GM12878 (cell line): ENCODE data around the gene STARD13. TPM values are rescaled to one million over a fixed set of nuclear protein-coding genes. Genes with fewer than 3 reads are reported as not detected.

Experiments used
- E2F4 ChIP-seq: IDR thresholded peaks from 2 replicates; pipeline ENCODE4 v1.6.1; 2012; ENCODE audit warnings: low read depth, low read length, improper control_type of control experiment
- GATAD2B ChIP-seq: fragments of 450-650 bp; conservative IDR thresholded peaks from 2 replicates; pipeline ENCODE4 v1.6.1; 2017; ENCODE audit warnings: low read depth, mild to moderate bottlenecking, moderate library complexity
- JUNB ChIP-seq: IDR thresholded peaks from 2 replicates; pipeline ENCODE4 v1.6.1; 2016; ENCODE audit warnings: antibody characterized with exemption, mild to moderate bottlenecking
- KAT2A ChIP-seq: conservative IDR thresholded peaks from 2 replicates; pipeline ENCODE4 v1.6.1; 2011; ENCODE audit warnings: low read depth, low read length; ENCODE audit not compliant: control insufficient read depth
- MTA3 ChIP-seq: IDR thresholded peaks from 2 replicates; pipeline ENCODE4 v1.6.1; 2012; ENCODE audit warnings: low read length, inconsistent platforms, borderline replicate concordance
- POLR2AphosphoS2 ChIP-seq: IDR thresholded peaks from 2 replicates; pipeline ENCODE4 v1.6.1; 2011; ENCODE audit warnings: low read depth, mild to moderate bottlenecking, low read length, improper control_type of control experiment, moderate library complexity
- RB1 ChIP-seq: fragments of 450-650 bp; formaldehyde crosslinking; IDR thresholded peaks from 2 replicates; pipeline ENCODE4 v1.6.1; 2017; ENCODE audit warnings: mild to moderate bottlenecking, borderline replicate concordance
- SIN3A ChIP-seq: IDR thresholded peaks from 2 replicates; pipeline ENCODE4 v1.6.1; 2012; ENCODE audit warnings: low read depth, low read length, improper control_type of control experiment
- SP1 ChIP-seq: IDR thresholded peaks from one replicate; pipeline ENCODE4 v1.6.1; 2011; ENCODE audit warnings: low read depth, low read length
- SREBF2 ChIP-seq: IDR thresholded peaks from 2 replicates; pipeline ENCODE4 v1.6.1; 2012; ENCODE audit warnings: mild to moderate bottlenecking, low read length
- STAT1 ChIP-seq: fragments of 450-650 bp; conservative IDR thresholded peaks from 2 replicates; pipeline ENCODE4 v1.6.1; 2014; ENCODE audit warnings: antibody characterized with exemption, mild to moderate bottlenecking
- TARDBP ChIP-seq: IDR thresholded peaks from 2 replicates; pipeline ENCODE4 v1.6.1; 2016; ENCODE audit warnings: borderline replicate concordance
- TCF12 ChIP-seq: IDR thresholded peaks from 2 replicates; pipeline ENCODE4 v1.6.1; 2011; ENCODE audit warnings: low read depth, mild to moderate bottlenecking, low read length
- WRNIP1 ChIP-seq: IDR thresholded peaks from 2 replicates; pipeline ENCODE4 v1.6.1; 2011; ENCODE audit warnings: low read depth, low read length, improper control_type of control experiment, borderline replicate concordance
- ZBTB11 ChIP-seq: fragments of 450-650 bp; formaldehyde crosslinking; IDR thresholded peaks from 2 replicates; pipeline ENCODE4 v1.5.0; 2022; ENCODE audit warnings: mild to moderate bottlenecking, missing genetic modification characterization
- ZSCAN29 ChIP-seq: fragments of 450-650 bp; IDR thresholded peaks from 2 replicates; pipeline ENCODE4 v1.6.1; 2017; ENCODE audit warnings: mild to moderate bottlenecking, moderate library complexity
- polyA plus RNA-seq, 11 experiments: library from polyadenylated mRNA; depleted of rRNA in 4 of 11; unstranded in 6 of 11; stranded (reverse) in 5 of 11; fragments of >200 nt; fragmentation: Nextera tagmentation in 4 of 11; fragmentation: Illumina TruSeq in 1 of 11; extraction: Ambion mirVana in 4 of 11; extraction: Trizol in 1 of 11; gene quantifications; 1 replicate in 1 of 11; 2 replicates in 10 of 11; pipeline versions ENCODE4 v1.2.1 to v1.2.3, GENCODE V29; 2011 to 2016; ENCODE audit warnings: inconsistent platforms in 2 of 11, missing spikeins in 2 of 11, low read depth in 1 of 11
- total RNA-seq, 4 experiments: library from RNA; depleted of rRNA in 3 of 4; stranded (reverse); fragments of >200 nt in 3 of 4; fragmentation: Illumina TruSeq in 1 of 4; extraction: Trizol in 1 of 4; gene quantifications; 2 replicates each; pipeline versions ENCODE4 v1.2.1 to v1.2.3, GENCODE V29; 2013 to 2021
- TF ChIP-seq, protein P1 (sequence below): fragments of 150-350 bp; IDR thresholded peaks from 2 replicates; pipeline ENCODE4 v1.6.1; 2016; ENCODE audit warnings: low read depth, low read length
- TF ChIP-seq, protein P2 (sequence below): fragments of 450-650 bp; IDR thresholded peaks from 2 replicates; pipeline ENCODE4 v1.6.1; 2014; ENCODE audit warnings: mild to moderate bottlenecking
- TF ChIP-seq, protein P3 (sequence below): fragments of 450-650 bp; conservative IDR thresholded peaks from 2 replicates; pipeline ENCODE4 v1.6.1; 2017; ENCODE audit warnings: mild to moderate bottlenecking, moderate library complexity

The STARD13 gene
- total and polyA plus RNA-seq, 10 of the 15 experiments (the other 5 are each of a cell fraction or from before 2014, with no cell fraction given): 4.0 to 41.6 (median 10.1) TPM

DNA sequence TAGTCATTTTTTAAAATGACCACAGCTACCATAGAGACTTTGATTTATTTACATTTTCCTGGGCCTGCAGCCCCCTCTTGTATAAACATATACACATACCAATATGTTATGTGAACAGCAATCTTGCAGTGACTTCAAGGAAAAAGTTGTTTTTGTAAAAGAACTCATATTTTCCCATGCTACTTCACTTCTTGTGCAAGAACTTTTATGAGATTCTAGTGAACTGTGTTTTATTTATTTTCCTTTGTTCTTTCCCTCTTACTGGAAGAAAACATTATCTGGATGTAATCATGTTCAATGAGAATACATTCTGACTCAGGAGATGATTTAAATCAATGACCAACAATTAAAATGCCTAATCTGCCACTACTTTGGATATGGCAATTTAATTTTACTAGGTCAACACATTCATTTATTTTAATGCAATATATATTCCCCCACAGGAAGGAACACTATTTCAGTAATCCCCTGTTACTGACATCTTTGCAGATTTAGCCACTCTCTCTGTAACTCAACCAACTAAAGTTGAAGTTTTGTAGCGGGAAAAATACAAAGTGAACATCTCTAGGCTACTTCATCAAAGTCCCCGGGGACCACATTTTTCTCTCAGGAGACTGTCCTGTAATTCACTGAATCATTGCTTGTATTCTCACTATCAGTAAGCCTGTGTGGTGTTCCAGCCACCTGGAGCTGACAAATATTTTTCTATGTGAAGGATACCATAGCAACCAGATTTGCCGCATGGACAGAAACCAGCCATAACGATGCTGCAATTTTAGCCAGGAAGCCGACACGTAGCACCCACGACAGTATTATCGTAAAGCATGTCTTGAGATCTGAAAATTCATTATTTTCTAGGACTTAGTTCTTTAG is 90.5 kb downstream of the STARD13 start (continued):
- TF ChIP-seq ZBTB11 (CRISPR knock-in tag) (no peak), GATAD2B (peak; percentile 99), E2F4 (no peak), SREBF2 (no peak), SP1 (no peak), KAT2A (no peak), POLR2AphosphoS2 (no peak), WRNIP1 (no peak), RB1 (peak; percentile 100; the same call in 1 of the 2 replicates), SIN3A (no peak), STAT1 (peak; percentile 72; the same call in 1 of the 2 replicates), JUNB (peak; percentile 91), TCF12 (peak; percentile 96), MTA3 (no peak), ZSCAN29 (no peak), TARDBP (no peak)
- TF ChIP-seq, protein P1, sequence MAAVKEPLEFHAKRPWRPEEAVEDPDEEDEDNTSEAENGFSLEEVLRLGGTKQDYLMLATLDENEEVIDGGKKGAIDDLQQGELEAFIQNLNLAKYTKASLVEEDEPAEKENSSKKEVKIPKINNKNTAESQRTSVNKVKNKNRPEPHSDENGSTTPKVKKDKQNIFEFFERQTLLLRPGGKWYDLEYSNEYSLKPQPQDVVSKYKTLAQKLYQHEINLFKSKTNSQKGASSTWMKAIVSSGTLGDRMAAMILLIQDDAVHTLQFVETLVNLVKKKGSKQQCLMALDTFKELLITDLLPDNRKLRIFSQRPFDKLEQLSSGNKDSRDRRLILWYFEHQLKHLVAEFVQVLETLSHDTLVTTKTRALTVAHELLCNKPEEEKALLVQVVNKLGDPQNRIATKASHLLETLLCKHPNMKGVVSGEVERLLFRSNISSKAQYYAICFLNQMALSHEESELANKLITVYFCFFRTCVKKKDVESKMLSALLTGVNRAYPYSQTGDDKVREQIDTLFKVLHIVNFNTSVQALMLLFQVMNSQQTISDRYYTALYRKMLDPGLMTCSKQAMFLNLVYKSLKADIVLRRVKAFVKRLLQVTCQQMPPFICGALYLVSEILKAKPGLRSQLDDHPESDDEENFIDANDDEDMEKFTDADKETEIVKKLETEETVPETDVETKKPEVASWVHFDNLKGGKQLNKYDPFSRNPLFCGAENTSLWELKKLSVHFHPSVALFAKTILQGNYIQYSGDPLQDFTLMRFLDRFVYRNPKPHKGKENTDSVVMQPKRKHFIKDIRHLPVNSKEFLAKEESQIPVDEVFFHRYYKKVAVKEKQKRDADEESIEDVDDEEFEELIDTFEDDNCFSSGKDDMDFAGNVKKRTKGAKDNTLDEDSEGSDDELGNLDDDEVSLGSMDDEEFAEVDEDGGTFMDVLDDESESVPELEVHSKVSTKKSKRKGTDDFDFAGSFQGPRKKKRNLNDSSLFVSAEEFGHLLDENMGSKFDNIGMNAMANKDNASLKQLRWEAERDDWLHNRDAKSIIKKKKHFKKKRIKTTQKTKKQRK: no peak
- TF ChIP-seq, protein P2, sequence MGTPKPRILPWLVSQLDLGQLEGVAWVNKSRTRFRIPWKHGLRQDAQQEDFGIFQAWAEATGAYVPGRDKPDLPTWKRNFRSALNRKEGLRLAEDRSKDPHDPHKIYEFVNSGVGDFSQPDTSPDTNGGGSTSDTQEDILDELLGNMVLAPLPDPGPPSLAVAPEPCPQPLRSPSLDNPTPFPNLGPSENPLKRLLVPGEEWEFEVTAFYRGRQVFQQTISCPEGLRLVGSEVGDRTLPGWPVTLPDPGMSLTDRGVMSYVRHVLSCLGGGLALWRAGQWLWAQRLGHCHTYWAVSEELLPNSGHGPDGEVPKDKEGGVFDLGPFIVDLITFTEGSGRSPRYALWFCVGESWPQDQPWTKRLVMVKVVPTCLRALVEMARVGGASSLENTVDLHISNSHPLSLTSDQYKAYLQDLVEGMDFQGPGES: no peak
- TF ChIP-seq, protein P3, sequence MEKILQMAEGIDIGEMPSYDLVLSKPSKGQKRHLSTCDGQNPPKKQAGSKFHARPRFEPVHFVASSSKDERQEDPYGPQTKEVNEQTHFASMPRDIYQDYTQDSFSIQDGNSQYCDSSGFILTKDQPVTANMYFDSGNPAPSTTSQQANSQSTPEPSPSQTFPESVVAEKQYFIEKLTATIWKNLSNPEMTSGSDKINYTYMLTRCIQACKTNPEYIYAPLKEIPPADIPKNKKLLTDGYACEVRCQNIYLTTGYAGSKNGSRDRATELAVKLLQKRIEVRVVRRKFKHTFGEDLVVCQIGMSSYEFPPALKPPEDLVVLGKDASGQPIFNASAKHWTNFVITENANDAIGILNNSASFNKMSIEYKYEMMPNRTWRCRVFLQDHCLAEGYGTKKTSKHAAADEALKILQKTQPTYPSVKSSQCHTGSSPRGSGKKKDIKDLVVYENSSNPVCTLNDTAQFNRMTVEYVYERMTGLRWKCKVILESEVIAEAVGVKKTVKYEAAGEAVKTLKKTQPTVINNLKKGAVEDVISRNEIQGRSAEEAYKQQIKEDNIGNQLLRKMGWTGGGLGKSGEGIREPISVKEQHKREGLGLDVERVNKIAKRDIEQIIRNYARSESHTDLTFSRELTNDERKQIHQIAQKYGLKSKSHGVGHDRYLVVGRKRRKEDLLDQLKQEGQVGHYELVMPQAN: no peak
